ENCODE measurements around the gene SPTLC3. TPM values are rescaled to one million over a fixed set of nuclear protein-coding genes. Genes with fewer than 3 reads are reported as not detected.

SPTLC3 gene
- total and polyA plus RNA-seq, 2 of the 13 experiments (the other 11 are each of a cell fraction or from before 2014, with no cell fraction given): 20.5 to 95.6 TPM

GRCh38 chr20:13119583-13119982, 110.8 kb downstream of the SPTLC3 start (continued):
- TF ChIP-seq, protein P1, sequence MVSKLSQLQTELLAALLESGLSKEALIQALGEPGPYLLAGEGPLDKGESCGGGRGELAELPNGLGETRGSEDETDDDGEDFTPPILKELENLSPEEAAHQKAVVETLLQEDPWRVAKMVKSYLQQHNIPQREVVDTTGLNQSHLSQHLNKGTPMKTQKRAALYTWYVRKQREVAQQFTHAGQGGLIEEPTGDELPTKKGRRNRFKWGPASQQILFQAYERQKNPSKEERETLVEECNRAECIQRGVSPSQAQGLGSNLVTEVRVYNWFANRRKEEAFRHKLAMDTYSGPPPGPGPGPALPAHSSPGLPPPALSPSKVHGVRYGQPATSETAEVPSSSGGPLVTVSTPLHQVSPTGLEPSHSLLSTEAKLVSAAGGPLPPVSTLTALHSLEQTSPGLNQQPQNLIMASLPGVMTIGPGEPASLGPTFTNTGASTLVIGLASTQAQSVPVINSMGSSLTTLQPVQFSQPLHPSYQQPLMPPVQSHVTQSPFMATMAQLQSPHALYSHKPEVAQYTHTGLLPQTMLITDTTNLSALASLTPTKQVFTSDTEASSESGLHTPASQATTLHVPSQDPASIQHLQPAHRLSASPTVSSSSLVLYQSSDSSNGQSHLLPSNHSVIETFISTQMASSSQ (IDR thresholded peaks at IDR 0.05; ENCODE audit: low read depth): no peak
- TF ChIP-seq, protein P1 (CRISPR knock-in tag; IDR thresholded peaks at IDR 0.05; ENCODE audit: borderline replicate concordance): no peak
- TF ChIP-seq ZNF513 (CRISPR knock-in tag; conservative IDR thresholded peaks at IDR 0.05) (no peak), MEF2D (CRISPR knock-in tag; IDR thresholded peaks at IDR 0.05) (no peak), FOXP4 (CRISPR knock-in tag; IDR thresholded peaks at IDR 0.05) (no peak; the same call in 1 of the 2 replicates), EHMT2 (IDR thresholded peaks at IDR 0.05; ENCODE audit: borderline replicate concordance, low read depth, low read length) (no peak), ARID2 (CRISPR knock-in tag; IDR thresholded peaks at IDR 0.05; ENCODE audit: borderline replicate concordance) (no peak), PLRG1 (conservative IDR thresholded peaks at IDR 0.05) (no peak), SMARCE1 (IDR thresholded peaks at IDR 0.05; ENCODE audit: borderline replicate concordance) (no peak), ZBTB44 (CRISPR knock-in tag; IDR thresholded peaks at IDR 0.05) (0 out of 2 replicates have a peak, but pooled peaks have one; percentile 44), MEIS1 (CRISPR knock-in tag; IDR thresholded peaks at IDR 0.05; ENCODE audit: borderline replicate concordance) (no peak), POGK (CRISPR knock-in tag; conservative IDR thresholded peaks at IDR 0.05) (no peak), ZNF720 (CRISPR knock-in tag; IDR thresholded peaks at IDR 0.05) (no peak), PRPF4 (IDR thresholded peaks at IDR 0.05; ENCODE audit: low read depth, low read length, poor library complexity, severe bottlenecking) (no peak), KAT2B (IDR thresholded peaks at IDR 0.05; ENCODE audit: borderline replicate concordance, low read depth, low read length) (no peak), ERF (CRISPR knock-in tag; IDR thresholded peaks at IDR 0.05) (peak; percentile 58), PHB2 (IDR thresholded peaks at IDR 0.05; ENCODE audit: partially characterized antibody) (no peak)
- TF ChIP-seq, protein P2, sequence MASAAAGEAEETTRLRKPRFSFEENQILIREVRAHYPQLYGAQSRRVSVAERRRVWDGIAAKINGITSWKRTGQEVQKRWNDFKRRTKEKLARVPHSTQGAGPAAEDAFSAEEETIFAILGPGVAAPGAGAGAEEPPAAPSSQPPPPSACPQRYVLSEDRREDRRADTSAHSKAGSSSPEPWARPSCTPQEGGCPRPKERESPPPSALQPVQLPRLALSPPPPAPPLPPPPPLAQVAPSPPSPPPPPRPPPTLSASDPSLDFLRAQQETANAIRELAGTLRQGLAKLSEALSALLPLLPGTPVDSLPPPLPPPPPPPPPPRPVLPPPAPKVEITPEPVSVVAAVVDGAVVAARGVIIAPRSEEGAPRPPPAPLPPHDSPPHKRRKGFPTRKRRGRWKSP (CRISPR knock-in tag; IDR thresholded peaks at IDR 0.05): peak; percentile 49; the same call in 1 of the 2 replicates
